OCI-M2 (cell line): ENCODE data around the gene LEAP2.

Source experiments
- DNase-seq: peaks from one replicate; lab custom pipeline; 2025; ENCODE audit not compliant: unreplicated experiment; lab: John Stamatoyannopoulos, UW

Gene LEAP2

DNA sequence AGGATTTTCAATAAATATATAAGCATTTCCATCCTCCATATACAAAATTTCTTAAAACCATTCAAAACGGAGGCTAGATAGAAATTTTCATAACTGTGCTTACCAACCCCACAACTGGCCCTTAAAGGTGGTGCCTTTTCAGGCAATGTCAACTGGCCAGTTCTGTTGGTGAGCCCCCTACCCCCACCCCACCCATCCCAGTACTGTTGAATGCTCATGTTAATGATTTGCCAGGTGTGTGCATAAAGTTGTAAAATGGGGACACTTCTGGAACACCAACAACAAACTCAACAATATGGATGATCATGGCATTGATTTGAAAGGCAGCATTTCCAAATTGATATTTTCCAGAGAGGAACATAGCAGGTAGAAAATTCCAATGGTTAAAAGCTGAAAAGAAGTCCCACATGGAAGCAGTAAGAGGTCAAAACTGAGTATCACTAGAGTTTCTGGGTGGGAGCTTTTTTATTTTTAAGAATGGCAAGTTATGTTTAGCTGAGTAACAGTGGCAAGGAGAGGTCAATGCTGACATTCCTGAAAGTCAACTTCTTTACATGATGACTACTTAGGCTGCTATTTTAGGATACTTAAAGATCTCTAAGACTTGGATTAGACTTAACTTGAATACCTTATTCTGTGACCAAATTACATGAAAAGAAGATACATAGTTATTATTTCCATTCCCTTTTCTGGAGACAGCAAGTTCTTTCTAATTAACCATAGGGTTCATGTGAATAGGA is 2.7 kb downstream of the LEAP2 start:
- DNase-seq = no peak

DNA sequence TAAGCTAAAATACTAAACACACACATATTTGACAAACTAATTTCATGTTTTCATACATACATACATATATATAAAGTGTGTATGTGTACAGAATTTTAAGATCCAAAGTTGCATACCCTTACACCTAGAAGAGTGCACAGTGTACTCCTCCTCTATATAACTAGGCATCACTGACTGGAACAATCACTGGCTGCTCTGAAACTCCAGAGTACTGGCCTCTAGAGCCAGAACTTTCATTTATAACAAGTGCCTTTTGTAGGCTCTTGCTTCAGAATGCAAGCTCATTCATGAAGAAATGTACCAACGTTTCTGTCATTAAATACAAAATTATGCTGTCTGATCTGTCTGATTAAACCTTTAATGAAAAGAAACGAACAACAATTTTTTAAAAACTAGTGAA is 4.0 kb downstream of the LEAP2 start:
- no peak for DNase-seq

DNA sequence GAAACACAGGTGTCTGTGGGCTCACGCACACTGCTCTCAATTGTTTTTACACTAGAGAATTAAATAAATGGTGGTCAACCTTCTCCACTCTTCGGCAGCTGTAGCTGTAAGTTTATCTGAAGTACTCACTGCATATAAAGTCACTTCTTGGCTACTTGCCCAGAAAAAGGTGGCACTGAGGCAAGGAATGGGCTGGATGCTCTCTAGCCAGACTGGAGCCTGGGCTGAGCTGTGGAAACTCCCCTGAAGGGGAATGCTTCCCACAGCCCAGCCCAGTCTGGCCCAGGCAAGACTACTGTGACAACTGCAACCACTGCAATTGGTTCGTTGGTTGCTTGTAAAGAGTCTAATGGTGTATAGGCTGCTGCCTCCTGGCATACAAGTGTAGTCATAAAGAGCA is 4.5 kb downstream of the LEAP2 start:
- no peak for DNase-seq

DNA sequence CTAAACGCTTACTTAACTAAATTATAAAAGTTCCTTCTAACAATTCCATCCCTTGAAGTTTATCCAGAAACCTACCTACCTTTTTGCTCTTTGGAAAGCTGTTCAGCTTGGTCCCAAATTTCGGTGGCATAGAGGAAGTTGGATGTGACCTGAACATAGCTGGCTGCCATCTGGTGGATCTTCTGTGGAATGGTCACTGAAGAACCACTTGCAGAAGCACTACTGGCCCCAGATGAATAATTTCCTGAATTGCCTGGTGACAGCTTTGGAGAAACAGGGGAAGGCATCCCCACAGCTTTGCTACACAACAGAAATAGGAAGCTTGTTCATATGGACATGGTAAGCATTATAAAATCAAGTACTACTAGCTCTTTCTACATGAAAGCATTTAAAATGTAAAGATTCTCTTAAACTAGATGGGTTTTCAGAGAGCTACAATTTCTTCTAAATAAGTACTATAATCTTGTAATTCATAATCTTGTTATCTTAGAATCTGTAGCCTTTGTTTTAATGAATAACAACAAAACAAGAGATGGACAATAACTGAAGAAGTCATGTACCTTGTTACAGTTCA is 9.9 kb downstream of the LEAP2 start:
- DNase-seq = no peak

DNA sequence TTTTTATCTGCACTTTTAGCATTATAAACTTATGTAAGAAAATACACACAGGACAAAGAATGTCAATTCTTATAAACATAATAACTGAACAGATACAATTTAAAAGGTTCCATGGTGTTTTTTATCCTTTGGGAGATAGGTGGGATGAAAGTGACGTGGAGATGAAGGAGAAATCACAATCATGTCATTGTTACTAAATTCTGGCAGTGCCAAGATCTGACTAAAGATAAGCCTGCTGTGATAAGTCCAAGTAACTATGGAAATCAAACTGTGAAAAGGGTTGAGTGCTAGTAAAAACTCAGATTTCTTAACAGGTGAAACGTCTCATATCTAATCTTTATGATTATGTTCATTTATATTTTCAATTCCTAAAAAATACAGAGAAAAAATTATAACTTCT is 11.1 kb downstream of the LEAP2 start:
- no peak for DNase-seq

DNA sequence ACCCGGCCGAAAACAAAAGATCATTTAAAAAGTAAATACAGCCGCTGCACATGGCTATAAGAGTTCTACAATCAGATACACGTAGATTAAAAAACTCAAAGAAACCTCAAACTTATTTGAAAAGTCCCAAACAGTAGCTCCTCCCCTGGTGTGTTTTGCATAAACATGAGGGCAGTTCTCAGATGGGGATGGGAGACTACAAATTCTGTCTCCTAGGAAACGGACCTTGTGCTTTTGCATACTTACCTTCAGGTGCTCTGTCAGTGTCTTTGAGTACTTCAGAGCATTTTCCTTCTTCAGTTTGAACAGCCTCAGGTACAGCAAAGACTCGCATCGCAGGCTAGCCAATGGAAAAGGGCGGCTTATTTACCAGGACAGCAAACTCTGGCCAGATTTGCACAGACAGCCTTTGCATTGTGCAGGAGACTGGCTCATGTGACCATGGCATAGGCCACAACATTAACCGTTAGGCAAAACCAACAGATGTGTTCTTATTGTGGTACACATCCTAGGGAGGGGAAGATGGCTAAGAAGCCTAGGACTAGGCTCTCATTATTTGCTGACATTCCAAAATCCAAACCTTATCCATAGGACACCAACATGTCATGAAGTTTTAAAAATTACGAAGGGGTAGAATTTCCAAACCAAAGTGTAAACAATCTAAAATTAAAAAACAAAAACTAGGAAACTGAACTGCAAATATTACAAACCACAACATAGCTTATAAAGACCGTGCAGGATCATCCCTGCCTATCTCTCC is 12.8 kb downstream of the LEAP2 start:
- no peak for DNase-seq

DNA sequence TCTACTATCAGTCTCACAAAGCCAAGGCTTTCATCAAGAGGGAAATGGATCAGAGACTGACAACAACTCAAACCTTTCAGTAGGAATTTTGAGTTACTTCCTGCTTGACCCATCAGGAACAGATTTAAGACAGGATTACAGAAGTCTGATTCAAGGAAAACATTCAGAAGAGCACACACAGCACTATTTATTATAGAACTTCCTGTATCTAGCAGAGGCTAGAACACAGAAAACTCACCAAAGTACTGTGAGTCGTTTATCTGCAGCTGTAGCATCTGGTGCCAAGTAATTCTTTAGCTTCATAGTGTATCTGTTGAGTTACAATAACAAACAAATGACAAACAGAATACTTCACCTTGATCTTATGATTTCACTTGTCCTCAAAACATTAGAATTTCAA is 13.8 kb downstream of the LEAP2 start:
- DNase-seq = no peak

DNA sequence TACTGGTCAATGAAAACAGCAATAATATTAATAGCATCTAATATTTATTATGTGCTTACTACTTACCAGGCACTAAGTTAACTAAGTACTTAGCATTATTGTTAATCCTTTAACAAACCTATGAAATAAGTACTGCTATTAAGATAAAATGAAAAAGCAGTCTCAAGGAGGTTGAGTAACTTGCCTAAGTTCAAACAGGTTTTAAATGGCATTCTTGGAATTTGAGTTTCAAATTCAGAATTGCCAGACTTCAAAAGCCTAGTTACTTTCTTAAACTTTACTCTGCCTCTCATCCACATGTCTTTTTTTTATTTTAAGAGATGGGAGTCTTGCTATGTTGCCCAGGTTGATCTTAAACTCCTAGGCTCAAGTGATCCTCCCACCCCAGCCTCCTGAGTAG is 16.0 kb downstream of the LEAP2 start:
- DNase-seq = no peak

DNA sequence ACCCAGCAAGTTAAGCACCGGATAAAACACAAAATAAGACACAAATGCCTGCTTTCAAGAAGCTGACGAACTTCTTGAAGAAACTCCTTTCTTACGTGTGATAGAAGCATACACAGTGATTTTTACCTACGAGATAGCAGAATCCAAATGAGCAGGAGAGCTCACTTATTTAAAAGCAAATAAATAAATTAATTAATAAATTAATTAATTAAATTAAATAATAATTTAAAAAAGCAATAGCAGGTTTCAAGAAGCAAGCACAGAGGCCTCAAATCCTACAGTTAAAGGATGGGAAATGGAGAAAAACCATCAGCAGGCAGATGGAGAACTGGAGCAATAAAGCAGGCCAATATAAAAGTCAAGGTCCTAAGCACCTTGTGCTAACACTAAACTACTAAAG is 17.3 kb downstream of the LEAP2 start:
- DNase-seq = no peak

DNA sequence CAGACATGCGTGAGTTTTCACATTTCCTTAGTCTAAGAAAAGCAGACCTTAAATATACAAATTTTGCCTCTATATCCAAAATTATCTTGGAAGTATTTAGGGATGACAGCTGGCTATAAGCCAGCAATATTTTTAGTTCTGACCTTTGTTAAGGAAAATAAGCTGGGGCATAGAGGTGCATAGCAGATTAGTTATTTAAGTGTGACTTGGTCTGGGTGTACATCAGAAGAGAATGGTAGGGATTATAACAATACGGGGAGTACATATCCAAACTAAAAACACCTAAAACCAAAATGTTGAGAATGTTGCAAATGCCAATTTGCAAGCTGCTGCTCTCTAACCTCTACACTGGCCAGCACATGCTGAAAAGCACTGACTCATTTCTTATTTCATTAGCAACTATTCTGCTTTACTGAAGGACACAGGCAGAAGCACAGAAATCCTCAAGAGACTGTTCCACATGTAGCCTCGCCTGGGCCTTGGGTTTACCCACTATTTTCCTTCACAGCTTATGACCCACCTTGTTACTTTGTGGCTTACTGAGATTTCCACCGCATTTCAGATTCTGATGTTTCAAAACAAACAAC is 22.3 kb downstream of the LEAP2 start:
- DNase-seq = no peak

DNA sequence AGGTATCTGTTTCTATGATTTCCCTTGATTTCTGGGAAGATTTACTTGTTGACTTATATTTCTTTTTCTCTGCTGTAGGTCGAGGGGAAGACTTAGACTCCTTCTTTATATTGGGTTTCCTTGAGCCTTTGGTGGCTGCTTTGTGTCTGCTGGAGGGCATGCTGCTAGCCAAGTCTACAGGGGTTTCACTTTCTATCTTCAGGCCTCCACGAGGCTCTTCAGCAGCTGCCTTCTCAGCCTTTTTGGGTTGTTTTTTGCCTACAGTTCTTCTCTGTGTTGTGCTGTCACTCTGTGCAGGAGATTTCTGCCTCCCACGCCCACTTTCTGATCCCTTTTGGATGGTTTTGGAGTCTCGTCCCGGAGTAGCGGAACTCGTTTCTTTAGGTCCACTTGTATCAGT is 23.2 kb downstream of the LEAP2 start:
- no peak for DNase-seq

DNA sequence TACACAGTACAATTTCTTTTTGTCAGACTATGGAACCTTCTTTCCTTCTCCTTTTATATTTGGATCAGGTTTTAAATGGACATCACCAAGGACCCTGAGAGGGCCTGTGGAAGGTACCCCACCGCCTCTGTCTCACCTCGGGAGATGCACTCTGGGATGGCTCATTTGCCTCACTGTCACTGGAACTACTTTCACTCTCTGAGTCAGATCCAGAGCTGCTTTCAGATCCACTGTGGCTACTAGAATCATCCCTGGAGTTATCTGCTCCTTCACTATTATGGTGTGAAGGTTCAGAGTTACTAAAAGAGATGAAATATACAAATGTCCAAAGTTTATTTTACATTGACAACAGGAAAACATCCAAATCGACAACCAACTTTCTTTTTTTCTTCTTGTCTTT is 24.6 kb downstream of the LEAP2 start:
- no peak for DNase-seq

DNA sequence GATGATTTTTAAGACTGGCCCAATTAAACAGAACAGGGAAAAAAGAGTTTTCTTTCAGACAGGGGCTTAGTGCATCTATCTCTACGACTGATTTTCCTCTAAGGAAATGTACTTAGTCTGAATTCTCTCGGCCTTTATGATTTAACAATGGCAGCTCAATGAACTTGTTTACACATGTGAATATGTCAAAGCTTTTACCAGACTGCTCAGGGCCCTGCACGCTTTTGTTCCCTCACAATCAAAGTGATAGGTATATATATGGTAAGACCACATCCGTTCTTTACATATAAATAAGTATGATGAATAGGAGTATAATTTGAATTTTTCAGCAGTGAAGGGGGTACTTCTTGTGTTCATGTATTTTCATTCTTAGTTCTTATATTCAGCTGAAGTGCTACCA is 27.6 kb downstream of the LEAP2 start:
- DNase-seq = no peak

DNA sequence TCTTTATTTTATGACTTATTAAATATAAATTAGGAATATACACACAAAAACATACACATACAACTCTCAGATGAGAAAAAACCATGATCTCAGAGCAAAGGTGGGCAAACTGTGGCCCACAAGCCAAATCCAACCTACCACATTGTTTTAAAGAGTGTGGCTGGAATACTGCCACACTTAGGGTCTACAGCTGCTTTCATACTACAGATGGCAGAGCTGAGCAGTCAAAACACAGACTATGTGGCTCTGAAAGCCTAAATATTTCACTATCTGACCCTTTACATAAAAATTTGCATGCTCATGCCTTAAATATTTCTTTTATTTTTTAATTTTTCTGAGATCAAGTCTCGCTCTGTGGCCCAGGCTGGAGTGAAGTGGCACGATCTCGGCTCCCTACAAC is 28.3 kb downstream of the LEAP2 start:
- DNase-seq = no peak

DNA sequence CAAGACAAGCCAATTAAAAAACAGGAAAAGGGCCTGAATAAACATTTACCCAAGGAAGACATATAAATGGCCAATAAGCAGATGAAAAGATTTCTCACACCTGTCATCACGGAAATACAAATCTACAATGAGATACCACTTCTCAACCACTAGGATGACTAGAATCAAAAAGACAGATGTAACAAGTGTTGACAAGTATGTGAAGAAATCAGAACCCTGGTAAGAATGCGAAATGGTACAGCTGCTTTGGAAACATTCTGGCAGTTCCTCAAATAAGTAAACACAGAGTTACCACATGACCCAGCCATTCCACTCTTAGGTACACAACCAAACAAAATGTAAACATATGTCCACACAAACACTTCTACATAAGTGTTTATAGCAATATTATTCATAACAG is 32.5 kb downstream of the LEAP2 start:
- DNase-seq = no peak

DNA sequence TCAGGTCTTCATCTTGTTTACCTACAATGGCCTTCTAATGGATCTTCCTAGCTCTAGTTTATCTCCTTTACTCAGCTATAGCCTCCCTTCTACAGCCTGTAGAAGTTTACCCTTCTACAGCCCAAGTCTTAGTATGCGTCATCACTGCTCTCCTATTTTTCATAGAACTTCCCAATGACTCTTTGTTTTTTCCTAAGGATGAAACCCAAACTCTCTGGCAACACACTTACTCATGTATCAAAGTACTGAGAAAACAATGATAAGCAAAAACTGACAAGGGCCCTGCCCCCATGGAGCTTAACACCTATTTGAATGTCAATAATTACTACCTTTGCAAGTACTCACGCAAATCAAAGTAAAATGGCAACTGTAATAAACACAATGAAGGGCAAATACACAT is 33.7 kb downstream of the LEAP2 start:
- DNase-seq = no peak

DNA sequence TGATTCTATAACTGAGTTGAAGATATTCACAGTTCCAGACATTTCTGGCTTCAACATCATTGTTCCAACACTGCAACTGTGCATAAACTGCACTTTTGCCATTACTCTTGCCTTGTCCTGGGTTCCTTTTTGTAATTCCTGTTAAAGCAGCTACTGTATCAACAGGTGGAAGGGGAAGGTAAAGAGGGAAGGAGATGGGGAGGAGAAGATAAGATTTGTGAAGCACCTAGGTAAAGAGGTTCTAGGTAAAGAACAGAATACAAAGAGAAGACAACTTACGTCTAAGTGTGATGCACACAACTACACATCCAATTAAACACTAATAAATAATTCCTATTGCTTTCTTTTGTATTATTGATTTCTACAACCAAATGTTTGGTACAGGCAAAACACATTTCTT is 36.2 kb downstream of the LEAP2 start:
- no peak for DNase-seq

DNA sequence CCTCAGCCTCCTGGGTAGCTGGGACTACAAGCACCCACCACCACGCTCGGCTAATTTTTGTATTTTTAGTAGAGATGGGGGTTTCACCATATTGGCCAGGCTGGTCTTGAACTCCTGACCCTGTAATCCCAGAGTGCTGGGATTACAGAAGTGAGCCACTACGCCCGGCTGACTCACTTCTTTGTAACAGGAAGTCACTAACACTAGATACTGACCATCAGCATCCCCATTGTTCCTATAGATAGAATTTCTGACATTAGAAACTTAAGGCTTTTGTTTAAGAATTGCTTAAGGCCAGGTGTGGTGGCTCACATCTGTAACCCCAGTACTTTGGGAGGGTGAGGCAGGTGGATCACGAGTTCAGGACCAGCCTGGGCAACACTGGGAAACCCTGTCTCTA is 42.2 kb downstream of the LEAP2 start:
- no peak for DNase-seq

DNA sequence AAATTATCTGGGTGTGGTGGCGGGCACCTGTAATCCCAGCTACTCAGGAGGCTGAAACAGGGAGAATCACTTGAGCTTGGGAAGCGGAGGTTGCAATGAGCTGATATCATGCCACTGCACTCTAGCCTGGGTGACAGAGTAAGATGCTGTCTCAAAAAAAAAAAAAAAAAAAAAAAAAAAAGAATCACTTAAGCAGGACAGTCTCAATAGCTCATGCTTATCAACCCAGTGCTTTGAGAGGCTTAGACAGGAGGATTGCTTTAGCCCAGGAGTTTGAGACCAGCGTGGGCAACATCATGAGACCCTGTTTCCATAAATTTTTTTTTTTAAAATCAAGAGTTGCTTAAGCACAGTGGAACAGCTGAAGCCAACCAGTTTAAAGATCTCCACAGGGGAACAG is 42.6 kb downstream of the LEAP2 start:
- no peak for DNase-seq
